ENCODE data around the gene CBX4. TPM values are rescaled to one million over a fixed set of nuclear protein-coding genes. Genes with fewer than 3 reads are reported as not detected.

The CBX4 gene
- polyA plus RNA-seq, 1 donor from 2014 or later = 31.9 TPM

GRCh38 chr17:79857095-79857494, 17.9 kb upstream of the CBX4 start:
- no peak overlapping the region for H3K9ac ChIP-seq (ENCODE audit: low read length)
- H3K9me3 ChIP-seq (ENCODE audit: low read length) = no peaks in the 10 kb centered on the region
- no peaks in the 10 kb centered on the region for H3K9me2 ChIP-seq (ENCODE audit: insufficient read depth, low read length)
- H2AFZ ChIP-seq (ENCODE audit: low read depth, low read length) = no peak overlapping the region
- TF ChIP-seq TAF1 (IDR thresholded peaks at IDR 0.05; ENCODE audit: low read depth) (no peak), CTCF (IDR thresholded peaks at IDR 0.05; ENCODE audit: poor library complexity, severe bottlenecking) (no peak), SMC3 (conservative IDR thresholded peaks at IDR 0.05; ENCODE audit: poor library complexity) (no peak), RAD21 (conservative IDR thresholded peaks at IDR 0.05) (no peak), POLR2AphosphoS5 (IDR thresholded peaks at IDR 0.05) (no peak), MXI1 (conservative IDR thresholded peaks at IDR 0.05; ENCODE audit: poor library complexity, severe bottlenecking) (no peak), REST (IDR thresholded peaks at IDR 0.05; ENCODE audit: borderline replicate concordance) (no peak), EZH2 (IDR thresholded peaks at IDR 0.05; ENCODE audit: borderline replicate concordance, insufficient read depth, low read length, poor library complexity, severe bottlenecking) (no peak), EP300 (conservative IDR thresholded peaks at IDR 0.05; ENCODE audit: poor library complexity, severe bottlenecking) (no peak)
- H4K20me1 ChIP-seq (ENCODE audit: insufficient read depth) = no peaks in the 10 kb centered on the region
- no peaks in the 10 kb centered on the region for H3F3A ChIP-seq (ENCODE audit: insufficient read depth, low read length, poor library complexity, severe bottlenecking)
- no peak overlapping the region for H3K27ac ChIP-seq (ENCODE audit: low read length)
- H3K4me2 ChIP-seq (ENCODE audit: low read length) = no peak overlapping the region
- H3K79me2 ChIP-seq (replicated peaks; ENCODE audit: insufficient read depth, low read length) = no peaks in the 10 kb centered on the region
- H3K4me3 ChIP-seq (ENCODE audit: low read length) = no peak overlapping the region
- H3K27me3 ChIP-seq (ENCODE audit: insufficient read depth, low read depth, low read length) = no peaks in the 10 kb centered on the region
- H3K36me3 ChIP-seq (ENCODE audit: insufficient read depth, low read length) = no peaks in the 10 kb centered on the region

GRCh38 chr17:79855331-79856124, 16.3 kb upstream of the CBX4 start:
- H3K27ac ChIP-seq (ENCODE audit: low read length) = no peak overlapping the region
- H4K20me1 ChIP-seq (ENCODE audit: insufficient read depth) = no peaks in the 10 kb centered on the region
- no peak overlapping the region for H3K4me2 ChIP-seq (ENCODE audit: low read length)
- no peaks in the 10 kb centered on the region for H3K9me3 ChIP-seq (ENCODE audit: low read length)
- no peaks in the 10 kb centered on the region for H3K36me3 ChIP-seq (ENCODE audit: insufficient read depth, low read length)
- no peak overlapping the region for H2AFZ ChIP-seq (ENCODE audit: low read depth, low read length)
- no peaks in the 10 kb centered on the region for H3K27me3 ChIP-seq (ENCODE audit: insufficient read depth, low read depth, low read length)
- H3F3A ChIP-seq (ENCODE audit: insufficient read depth, low read length, poor library complexity, severe bottlenecking) = no peaks in the 10 kb centered on the region
- H3K4me3 ChIP-seq (ENCODE audit: low read length) = no peak overlapping the region
- no peaks in the 10 kb centered on the region for H3K9me2 ChIP-seq (ENCODE audit: insufficient read depth, low read length)
- no peak overlapping the region for H3K9ac ChIP-seq (ENCODE audit: low read length)
- no peaks in the 10 kb centered on the region for H3K79me2 ChIP-seq (replicated peaks; ENCODE audit: insufficient read depth, low read length)
- TF ChIP-seq MXI1 (conservative IDR thresholded peaks at IDR 0.05; ENCODE audit: poor library complexity, severe bottlenecking) = no peak
- TF ChIP-seq TAF1 (IDR thresholded peaks at IDR 0.05; ENCODE audit: low read depth) = no peak
- TF ChIP-seq SMC3 (conservative IDR thresholded peaks at IDR 0.05; ENCODE audit: poor library complexity) = no peak
- no peak for TF ChIP-seq RAD21 (conservative IDR thresholded peaks at IDR 0.05)
- no peak for TF ChIP-seq EZH2 (IDR thresholded peaks at IDR 0.05; ENCODE audit: borderline replicate concordance, insufficient read depth, low read length, poor library complexity, severe bottlenecking)
- TF ChIP-seq EP300 (conservative IDR thresholded peaks at IDR 0.05; ENCODE audit: poor library complexity, severe bottlenecking) = no peak
- TF ChIP-seq CTCF (IDR thresholded peaks at IDR 0.05; ENCODE audit: poor library complexity, severe bottlenecking) = no peak
- no peak for TF ChIP-seq POLR2AphosphoS5 (IDR thresholded peaks at IDR 0.05)
- no peak for TF ChIP-seq REST (IDR thresholded peaks at IDR 0.05; ENCODE audit: borderline replicate concordance)
